HG02763 (cell line): ENCODE results near the gene ZBTB16.

Experiments
- ATAC-seq: cut with Tn5 transposase; IDR thresholded peaks from one replicate; pipeline ENCODE4 v1.9.1; 2021; ENCODE audit warnings: mild to moderate bottlenecking, moderate library complexity; ENCODE audit not compliant: unreplicated experiment

Gene ZBTB16

GRCh38 chr11:114228435-114229411, 169.2 kb downstream of the ZBTB16 start:
- no peak for ATAC-seq

DNA sequence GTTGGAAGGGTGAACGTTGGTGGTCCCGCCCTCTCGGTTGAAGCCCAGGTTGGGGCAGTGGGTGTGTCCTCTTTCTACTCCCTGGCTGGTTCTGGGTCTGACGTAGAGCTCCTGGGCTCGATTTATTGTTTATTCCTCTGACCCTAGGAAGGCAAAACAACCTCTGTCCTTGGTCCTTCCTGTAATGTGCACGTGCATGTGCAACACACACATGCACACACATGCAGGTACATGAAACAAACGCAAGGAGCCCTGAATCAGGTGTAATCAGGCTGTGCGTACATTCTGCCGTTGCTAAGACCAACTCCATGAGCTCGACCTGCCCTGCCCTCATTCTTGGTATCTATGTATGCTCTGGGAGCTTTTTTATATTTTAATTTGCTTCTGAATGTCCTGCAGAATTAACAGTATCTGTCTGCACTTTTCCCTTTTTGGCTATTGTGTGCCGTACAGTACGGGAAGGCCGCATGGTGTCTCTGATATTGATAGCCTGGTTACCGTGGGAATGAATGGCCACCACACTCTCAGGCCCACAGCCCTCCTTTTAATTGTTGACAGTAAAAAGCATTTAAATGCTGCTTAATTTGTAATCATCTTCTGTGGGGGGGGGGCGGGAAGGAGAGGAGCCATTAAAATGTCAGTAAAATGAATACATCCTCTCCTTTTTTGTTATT, 170.7 kb downstream of the ZBTB16 start:
- ATAC-seq: no peak

- no peak for ATAC-seq
Observed at GRCh38 chr11:114232400-114233059, 173.0 kb downstream of the ZBTB16 start.

GRCh38 chr11:114233755-114234154, 174.2 kb downstream of the ZBTB16 start:
- ATAC-seq: no peak

GRCh38 chr11:114236829-114237228, 177.3 kb downstream of the ZBTB16 start:
- no peak for ATAC-seq

GRCh38 chr11:114237321-114238280, 178.1 kb downstream of the ZBTB16 start:
- ATAC-seq: no peak

DNA sequence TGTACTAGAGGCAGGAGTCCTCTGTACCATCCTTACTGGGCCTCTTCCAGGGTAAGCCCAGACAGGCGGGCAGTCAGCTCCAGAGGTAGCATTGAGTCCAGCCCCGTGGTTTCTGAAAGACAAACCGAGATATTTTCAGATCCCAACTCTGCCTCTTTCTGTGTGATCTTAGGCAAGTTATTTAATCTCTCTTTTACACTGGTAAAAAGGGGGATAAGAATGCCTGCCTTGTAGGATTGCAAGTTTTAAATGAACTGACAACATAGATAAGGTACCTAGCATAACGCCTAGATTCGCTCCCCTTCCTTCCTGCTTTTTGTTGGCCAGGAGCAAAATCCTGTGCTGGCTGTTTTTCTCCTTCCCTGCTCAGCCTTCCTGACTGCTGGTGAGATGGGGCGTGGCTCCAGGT, 180.2 kb downstream of the ZBTB16 start:
- ATAC-seq: no peak

DNA sequence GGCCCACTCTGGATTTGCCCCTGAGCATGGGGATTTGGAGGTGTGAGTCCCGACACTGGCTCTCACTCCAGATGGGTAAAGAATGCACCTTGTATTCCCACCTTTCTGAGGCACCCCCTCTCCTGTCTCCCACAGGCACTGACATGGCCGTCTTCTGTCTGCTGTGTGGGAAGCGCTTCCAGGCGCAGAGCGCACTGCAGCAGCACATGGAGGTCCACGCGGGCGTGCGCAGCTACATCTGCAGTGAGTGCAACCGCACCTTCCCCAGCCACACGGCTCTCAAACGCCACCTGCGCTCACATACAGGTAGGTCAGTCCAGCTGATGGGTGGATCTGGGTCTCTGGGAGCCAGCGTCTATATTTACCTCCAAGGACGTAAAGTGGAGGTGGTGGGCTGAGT, 182.5 kb downstream of the ZBTB16 start:
- no peak for ATAC-seq

DNA sequence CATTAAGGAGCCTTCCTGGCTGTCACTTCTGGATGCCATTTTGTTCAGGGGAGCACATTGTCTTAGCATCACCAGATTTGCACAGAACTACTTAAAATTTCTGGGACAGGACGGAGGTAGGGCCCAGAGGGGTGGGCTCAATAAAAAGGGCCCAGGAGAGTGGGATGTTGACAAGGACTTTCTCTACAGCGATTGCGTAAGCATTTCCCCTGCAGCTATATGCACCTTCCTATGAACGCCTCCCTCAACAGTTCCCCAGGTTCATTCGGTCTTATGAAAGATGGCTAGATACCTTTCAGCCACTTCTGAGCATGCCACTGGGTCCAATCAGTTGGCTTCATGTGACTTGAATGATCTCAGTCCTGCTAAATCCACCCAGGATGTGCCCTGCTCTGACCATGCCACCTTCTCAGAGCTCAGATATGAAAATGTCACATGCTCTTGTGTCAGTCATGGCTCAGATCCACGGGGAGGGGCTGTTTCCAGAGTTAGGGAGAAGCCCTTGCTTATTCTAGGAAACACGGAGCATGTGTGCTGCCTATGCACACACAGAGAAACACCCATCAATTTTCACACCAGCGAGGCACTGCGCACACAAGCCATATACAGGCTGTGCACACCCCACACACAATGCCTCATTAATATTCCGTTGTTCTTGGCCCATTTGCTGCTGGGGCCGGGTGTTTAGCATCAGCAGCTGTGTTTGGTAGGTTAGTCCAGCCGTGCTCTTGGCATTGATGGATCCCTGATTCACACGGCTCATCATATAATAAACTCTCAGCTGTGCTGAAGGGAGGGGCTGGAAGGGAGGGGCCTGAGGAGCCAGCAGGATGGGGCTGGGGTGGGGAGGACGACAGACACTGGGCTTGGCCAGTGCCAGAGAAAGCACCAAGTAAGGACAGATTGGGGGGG, 184.2 kb downstream of the ZBTB16 start:
- ATAC-seq: no peak

- ATAC-seq: no peak
Observed at GRCh38 chr11:114244726-114245394, 185.3 kb downstream of the ZBTB16 start.

GRCh38 chr11:114246321-114247069, 187.0 kb downstream of the ZBTB16 start:
- ATAC-seq: no peak

DNA sequence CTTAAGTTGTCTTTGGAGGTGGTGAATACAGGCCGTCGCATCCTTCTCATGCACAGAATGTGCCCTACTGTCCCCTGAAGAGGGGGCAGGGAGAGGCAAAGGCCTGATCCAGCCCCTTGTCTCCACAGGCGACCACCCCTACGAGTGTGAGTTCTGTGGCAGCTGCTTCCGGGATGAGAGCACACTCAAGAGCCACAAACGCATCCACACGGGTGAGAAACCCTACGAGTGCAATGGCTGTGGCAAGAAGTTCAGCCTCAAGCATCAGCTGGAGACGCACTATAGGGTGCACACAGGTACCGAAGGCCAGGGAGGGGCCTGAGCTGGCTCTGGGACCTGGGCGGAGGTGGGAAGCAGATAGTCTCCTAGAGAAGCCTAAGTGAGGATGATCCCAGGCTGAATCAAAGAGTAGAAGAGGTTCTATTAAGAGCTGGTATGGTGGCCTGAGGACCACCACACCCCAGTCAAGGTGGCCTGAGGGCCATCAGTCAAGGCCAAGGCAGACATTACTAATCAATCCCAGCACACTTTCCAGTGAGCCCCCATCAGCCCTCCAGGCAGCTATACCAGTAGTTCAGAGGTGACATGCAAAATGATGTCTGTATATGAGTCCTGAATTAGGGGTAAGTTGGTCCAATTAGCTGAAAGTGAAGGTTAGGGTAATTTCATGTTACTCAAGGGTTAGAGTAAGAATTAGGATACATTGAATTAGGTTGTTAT, 187.7 kb downstream of the ZBTB16 start:
- ATAC-seq: no peak

DNA sequence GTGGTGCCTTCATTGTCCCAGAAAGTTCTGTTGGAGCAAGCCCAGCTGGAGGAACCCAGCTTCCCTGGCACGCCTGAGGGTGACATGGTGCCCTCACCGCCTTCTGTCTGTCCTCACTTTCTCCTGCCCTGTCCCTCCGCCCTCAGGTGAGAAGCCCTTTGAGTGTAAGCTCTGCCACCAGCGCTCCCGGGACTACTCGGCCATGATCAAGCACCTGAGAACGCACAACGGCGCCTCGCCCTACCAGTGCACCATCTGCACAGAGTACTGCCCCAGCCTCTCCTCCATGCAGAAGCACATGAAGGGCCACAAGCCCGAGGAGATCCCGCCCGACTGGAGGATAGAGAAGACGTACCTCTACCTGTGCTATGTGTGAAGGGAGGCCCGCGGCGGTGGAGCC, 190.7 kb downstream of the ZBTB16 start:
- ATAC-seq: no peak

- ATAC-seq: no peak
Observed at GRCh38 chr11:114250993-114251814, 191.7 kb downstream of the ZBTB16 start.

DNA sequence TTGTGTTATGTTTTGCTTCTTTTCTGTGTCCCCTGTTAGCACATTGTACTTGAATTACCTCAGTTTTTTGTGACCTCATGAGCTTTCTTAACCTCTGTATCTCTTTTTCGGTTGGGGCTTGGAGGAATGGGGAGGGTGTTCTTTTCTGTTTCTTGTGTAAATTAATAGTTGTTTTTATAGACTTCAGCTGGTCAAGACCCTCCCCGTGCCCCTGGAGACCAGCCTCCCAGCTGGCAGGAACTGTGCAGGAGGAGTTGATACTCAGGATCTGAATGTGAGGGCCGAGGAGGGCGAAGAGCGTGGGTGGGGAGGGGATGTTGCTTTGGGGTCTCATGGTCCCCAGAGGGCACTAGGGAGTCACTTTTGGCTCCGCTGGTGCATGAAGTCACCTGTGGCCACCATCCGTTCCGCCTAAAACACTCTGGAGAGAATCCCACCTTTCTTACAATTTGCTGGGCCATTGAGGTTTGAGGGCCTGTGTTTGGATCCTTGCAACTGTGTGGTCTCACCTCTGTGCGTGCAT, 192.4 kb downstream of the ZBTB16 start:
- no peak for ATAC-seq

DNA sequence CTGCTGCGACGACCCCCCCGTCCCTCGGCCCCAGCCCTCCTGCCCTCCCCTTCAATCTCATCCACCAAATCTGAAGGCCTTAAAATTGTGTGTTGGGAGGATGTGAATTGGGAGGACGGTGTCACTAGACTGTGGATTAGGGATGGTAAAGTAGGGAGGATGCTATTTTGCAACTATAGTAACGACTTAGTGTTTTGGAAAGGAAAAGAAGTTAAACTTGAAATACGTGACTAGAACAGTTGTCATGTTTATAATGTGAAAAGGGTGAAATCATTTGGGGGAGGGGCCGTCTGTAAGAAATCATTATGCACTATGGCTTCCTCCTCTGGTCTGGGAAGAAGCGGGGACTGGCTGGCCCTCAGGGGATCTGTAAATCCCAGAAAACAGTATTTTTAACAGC, 193.3 kb downstream of the ZBTB16 start:
- ATAC-seq: no peak
